GM21447 (cell line): ENCODE data around the gene PHF21B.
"Not testable (repeated sequence)": the region's sequence is repeated elsewhere in the genome, so short reads cannot be mapped to it uniquely, and the experiment has no call there.

Experiments
- ATAC-seq: cut with Tn5 transposase; IDR thresholded peaks from one replicate; pipeline ENCODE4 v1.9.1; 2021; ENCODE audit not compliant: unreplicated experiment

Gene PHF21B

DNA sequence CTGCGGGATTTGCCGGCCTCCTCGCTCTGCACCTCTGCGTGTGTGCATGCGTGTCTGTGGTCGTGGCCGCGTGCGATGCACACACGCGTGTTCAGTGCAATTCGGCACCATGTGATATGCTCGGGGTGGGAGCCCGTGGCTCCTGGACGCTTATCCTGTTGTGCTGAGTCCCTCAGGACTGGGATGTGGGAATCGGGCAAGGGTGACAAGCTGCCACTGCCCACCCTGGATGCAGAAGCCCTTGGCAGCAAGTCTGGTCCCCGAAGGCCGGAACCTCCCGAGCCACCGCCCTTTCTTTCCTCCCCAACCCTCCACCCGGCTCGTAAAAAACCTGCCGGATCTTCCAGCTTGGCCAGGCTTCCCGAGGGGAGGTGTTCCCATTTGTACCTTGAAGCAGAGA is 128.2 kb downstream of the PHF21B start:
- ATAC-seq = no peak

DNA sequence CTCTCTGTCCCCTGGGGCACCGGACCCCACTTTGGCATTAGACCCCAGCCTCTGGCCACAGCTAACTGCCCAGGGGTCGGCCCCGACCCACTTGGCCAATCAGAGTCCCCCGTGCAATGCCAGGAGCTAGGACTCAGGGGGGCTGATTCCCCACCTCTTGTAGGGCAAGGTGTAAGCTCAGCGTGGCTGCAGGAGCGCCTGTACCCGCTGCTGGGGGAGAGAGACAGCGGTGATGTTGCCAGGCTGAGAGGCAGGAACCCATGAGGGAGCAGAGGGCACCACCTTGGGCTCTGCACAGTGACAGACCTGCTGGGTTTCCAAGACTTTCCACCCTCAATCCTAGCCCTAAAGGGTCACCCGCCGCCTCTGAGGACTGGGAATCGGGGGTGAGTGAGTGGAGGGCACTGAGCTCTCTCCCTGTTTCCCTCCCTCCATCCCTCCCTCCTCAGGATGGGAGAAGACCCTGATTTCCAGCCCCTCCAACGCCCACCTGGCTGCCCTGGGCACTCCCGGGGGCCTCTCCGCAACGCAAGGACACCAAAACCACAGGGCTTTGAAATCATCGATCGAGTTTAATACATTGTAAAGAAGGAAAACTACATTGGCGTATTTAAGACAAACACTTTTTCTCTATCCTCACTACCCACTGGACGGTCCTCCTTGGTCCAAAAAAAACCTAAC is 129.1 kb downstream of the PHF21B start:
- no peak for ATAC-seq

DNA sequence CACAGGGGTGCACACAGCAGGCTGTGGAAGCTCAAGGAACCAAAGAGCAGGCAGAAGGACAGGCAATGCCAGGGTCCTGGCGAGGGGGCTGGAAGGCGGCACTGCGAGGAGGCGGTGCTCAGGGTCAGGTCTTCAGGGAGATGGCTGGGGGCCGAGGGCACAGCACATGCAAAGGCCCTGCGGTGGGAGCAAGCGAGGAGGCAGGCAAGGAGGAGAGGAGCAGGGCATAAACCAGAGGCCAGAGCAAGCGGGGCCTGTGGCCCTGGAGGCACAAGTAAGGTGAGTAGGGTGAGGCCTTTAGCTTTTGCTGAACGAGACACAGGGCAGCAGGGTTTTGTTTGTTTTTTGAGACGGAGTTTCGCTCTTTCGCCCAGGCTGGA is 130.5 kb downstream of the PHF21B start:
- no peak for ATAC-seq

DNA sequence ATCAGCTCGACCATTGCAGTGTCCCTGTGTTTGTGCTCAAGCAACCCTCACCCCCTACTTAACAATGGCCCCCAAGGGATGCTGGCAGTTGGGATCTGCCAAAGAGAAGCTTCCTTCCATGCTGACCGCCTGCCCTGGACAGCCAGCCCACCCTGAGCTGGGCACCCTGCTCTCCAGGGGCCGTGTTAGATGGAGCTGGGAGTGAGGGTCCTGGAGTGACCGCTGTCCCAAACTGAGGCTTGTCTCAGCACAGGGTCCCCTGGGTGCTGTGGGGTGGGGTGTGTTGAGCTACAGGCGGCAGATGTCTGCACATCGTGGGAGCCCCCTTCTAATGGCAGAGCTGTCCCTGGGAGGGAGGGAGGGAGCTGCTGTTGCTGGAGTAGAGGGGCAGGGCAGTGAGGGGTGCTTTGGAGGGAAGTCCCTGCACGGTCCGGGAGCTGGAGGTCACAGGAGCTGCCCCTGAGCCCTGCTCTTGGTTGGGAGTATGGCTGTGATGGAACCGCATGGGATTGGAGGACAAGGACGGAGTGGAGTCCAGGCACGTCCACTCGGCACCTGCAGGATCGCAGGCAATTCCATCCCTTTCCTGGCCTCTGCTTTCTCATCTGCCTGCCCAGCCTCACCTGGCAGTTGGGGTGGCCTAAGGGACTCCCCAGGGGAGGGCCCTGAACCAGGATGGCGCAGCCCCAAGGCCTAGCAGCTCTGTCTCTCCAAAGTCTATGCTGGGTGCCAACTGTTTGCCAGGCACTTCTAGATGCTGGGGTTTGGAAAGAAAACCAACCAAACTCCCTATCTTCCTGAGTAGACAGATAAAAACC is 131.1 kb downstream of the PHF21B start:
- no peak for ATAC-seq

DNA sequence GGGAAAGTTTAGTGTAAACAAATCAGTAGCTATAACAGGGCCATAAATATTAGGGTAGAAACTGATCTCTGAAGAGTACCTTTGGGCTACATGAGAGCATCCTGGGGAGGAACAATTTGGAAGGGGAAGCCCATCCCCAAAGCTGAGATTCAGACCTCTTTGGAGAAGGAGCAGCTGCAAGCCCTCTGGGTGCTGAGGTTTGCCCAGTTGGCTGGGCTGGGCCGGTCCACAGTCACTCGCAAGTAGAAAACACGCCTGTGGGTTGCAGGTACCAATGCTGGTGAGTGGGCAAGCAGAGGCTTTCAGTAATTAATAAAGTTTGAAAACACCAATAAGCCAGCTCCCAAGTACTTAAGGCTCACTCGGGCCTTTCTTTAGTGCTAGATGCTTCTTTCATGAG is 132.9 kb downstream of the PHF21B start:
- no peak for ATAC-seq

DNA sequence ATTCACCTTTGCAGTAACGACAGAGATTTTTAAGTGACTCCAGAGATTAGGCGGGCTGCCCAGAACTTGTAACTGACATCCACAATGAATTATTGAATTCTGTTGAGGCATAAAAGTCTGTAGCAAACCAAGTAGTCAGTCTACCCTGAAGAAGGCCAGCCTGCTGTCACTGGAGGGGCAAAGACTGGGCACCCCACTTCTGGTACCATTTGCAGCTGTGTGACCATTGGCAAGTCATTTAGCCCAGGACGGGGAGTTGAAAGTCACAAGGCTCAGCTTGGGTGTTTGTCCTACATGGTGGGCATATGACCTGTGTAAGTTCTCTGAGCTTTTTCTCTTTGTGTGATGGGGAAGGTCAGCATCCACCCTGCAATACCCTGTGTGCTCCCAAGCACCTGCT is 138.0 kb downstream of the PHF21B start:
- ATAC-seq = no peak

DNA sequence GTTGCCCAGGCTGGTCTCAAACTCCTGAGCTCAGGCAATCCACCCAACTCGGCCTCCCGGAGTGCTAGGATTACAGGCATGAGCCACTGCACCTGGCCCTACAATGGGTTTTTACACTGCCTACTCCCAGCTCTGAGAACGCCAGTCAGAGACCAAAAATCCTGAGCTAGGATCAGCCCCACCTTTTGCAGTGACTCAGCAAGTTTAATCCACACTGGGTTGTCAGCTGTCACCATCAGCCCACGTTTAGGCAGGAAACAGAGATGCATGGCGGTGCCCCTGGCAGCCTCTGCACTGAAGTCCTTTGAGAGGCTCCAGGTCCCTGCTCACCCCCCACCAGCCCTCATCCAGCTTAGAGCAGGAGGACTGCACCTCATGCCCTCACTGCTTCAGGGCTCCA is 139.8 kb downstream of the PHF21B start:
- ATAC-seq = no peak

DNA sequence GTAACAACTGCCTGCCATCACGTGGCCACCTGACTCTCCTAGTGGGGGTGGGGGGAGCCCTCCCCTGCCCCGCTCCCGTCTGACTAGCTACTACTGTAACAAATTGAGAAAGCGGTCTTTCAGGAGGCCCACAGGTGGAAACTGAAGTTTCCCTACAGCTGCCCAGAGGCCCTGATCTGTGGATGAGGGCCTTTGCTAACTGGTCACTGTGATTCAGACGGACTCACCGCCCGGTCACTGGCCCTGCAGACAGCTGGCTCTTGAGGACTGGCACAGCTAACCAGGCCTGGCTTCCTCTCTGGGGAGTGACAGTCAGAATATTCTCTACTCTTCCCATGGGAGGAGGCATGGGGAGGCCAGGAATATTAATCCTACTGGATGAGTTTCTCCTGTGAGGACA is 140.6 kb downstream of the PHF21B start:
- no peak for ATAC-seq

DNA sequence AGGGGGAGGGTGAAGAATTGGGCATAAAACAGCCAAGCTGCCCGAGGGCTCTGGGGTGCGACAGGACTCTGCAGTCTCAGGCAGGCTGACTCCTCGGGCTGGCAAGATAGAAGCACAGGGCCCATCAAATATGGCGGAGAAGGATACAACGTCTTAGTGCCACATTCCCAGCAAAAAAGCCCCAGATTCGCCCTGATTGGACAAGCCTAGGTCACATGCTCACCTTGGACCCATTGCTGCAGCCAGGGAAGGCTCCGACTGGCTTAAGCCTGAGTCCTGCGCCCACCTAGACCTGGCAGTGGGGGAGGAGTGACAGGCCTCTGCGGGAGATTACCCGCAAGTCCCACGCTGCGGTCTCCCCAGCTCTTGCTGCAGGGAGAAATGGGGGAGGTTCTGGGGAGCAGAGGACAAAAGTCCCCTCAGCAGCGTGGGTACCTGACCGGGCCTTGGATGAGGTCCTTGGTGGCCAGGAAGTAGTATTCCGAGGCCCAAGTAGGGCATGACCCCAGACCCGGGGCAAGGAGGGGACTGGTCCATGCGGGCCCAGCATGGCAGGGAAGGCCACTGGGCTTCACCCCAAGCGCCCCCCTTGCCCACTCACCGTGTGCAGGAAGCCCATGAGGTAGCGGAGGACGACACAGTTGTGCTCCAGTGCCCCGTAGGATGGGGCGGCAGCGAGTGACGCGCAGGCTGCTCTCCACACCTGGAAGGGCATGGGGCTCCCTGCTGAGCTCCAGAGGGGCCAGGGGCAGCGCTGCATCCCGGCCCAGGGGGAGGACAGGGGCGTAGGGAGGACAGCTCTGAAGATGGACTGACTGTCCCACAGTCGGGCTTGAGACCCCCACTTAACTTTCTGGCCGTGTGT is 144.4 kb downstream of the PHF21B start:
- no peak for ATAC-seq

DNA sequence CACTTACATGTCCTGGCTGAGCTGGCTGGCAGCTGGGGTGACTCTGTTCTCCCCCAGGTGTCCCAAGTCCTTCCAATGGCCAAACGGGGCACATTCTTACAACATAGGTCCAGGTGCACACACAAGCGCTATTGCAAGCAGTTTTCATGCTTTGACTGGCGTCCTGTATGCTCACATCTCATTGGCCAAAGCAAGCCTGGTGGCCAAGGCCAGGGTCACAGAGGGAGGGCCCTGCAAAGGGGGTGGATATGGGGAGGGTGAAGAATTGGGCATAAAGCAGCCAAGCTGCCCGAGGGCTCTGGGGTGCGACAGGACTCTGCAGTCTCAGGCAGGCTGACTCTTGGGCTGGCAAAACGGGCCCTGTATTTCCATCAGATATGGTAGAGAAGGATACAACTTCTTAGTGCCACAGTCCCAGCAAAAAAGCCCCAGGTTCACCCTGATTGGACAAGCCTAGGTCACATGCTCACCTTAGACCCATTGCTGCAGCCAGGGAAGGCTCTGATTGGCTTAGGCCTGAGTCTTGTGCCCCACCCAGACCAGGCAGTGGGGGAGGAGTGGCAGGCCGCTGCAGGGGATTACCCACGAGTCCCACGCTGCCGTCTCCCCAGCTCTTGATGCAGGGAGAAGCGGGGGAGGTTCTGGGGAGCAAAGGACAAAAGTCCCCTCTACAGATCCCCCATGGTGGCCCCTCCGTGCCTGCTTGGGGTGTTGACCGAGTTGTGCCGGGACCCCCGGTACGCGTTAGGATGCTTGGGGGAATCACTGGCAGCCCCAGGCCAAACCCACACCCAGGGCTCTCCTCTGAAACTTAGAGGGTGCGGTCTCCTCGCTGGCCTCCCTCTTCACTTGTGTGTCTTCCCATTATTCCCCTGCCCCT is 146.6 kb downstream of the PHF21B start:
- no peak for ATAC-seq

DNA sequence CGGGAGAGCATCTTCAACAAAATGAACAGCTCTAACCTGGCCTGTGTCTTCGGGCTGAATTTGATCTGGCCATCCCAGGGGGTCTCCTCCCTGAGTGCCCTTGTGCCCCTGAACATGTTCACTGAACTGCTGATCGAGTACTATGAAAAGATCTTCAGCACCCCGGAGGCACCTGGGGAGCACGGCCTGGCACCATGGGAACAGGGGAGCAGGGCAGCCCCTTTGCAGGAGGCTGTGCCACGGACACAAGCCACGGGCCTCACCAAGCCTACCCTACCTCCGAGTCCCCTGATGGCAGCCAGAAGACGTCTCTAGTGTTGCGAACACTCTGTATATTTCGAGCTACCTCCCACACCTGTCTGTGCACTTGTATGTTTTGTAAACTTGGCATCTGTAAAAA is 147.5 kb downstream of the PHF21B start:
- ATAC-seq = no peak

DNA sequence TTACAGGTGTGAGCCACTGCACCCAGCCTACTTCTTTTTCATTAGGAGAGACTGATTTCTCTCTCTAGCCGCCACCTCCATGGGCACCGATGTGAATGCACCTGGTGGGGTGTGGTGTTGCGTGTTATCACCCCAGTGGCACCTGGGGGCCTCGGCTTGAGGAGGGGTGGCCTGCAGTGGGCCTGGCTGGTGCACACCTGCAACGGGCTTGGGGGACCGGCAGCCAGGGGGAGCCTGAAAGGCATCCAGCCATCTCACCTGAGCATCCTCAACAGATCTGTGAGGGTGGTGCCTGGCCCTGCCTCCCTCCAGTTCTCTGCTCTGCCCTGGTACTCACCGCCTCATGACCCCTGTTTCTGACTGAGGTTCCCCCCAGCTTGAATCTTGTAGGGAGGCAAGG is 148.6 kb downstream of the PHF21B start:
- no peak for ATAC-seq

DNA sequence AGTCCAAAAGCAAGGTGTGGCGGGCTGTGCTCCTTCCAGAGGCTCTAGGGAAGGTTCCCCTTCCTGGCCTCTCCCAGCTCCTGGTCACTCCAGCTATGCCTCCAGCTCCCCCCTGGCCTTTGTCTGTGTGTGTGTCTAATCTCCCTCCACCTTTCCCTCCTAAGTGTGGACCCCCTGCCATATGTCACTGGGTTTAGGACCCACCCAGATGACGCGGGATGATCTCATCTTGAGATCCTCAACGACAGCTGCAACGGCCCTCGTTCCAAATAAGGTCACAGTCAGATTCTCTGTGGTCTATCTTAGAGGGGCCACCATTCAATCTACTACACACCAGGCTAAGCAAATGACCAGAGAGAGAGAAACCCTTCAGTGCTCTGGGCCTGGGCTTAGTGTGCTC is 149.5 kb downstream of the PHF21B start:
- no peak for ATAC-seq

DNA sequence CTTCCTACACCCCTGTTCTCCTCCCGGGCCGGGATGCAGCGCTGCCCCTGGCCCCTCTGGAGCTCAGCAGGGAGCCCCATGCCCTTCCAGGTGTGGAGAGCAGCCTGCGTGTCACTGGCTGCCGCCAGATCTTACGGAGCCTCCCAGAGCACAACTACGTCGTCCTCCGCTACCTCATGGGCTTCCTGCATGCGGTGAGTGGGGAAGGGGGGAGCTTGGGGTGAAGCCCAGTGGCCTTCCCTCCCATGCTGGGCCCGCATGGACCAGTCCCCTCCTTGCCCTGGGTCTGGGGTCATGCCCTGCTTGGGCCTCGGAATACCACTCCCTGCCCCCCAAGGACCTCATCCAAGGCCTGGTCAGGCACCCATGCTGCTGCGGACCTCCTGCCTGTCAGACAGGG is 150.2 kb downstream of the PHF21B start:
- no peak for ATAC-seq

DNA sequence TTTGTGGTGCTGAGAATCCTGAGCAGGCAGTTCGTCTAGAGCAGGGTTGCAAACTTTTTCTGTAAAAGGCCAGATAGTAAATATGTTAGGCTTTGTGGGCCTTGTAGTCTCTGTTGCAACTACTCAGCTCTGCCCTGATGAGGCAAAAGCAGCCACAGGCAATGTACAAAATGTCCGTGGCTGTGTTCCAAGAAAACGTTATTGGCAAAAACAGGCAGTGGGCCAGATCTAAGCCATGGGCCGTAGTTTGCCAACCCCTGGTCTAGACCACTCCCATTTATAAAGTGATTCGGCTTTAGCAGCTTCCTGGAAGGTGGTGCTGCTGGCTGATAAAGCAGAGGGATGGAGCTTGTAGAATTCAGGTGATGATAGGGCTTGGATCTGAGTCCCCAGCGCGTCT is 151.0 kb downstream of the PHF21B start:
- ATAC-seq = not testable (repeated sequence)

DNA sequence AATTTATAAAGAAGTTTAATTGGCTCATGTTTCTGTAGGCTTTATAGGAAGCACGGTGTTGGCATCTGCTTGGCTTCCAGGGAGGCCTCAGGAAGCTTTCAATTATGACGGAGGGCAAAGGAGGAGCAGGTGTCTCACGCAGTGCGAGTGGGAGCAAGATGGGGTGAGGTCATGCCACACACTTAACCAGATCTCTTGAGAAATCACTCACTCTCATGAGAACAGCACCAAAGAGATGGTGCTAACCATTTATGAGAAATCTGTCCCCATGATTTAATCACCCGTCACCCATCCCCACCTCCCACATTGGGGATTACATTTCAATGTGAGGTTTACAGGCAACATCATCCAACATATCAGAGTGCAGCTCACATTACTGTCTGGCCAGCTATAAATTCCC is 153.9 kb downstream of the PHF21B start:
- ATAC-seq = no peak

DNA sequence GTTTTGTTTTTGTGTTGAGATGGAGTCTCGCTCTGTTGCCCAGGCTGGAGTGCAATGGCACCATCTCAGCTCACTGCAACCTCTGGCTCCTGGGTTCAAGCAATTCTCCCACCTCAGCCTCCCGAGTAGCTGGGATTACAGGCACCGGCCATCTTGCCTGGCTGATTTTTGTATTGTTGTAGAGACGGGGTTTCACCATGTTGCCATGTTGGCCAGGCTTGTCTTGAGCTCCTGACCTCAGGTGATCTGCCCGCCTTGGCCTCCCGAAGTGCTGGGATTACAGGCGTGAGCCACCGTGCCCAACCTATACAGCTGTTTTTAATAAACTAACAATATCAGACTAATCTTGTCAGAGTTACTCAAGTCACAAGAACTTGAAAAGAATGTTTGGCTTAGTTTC is 155.2 kb downstream of the PHF21B start:
- not testable (repeated sequence) for ATAC-seq

DNA sequence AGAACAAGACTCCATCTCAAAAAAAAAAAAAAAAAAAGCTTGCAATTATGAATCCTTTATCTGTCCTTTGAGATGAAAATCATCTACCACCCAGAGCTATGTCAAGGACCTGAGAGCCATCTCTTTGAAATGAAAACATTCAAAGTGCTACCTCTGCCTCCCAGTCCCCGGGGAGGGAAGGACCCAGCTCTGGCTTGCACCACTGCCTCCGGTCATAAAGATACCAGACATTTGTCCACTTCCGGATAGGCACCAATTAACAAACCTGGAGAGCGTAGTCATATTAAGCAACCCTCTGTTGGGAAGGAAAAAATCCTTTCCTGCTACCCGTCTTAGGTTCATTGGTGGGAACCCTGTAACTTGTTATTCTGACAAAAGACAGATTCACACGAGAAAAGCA is 158.9 kb downstream of the PHF21B start:
- ATAC-seq = no peak

DNA sequence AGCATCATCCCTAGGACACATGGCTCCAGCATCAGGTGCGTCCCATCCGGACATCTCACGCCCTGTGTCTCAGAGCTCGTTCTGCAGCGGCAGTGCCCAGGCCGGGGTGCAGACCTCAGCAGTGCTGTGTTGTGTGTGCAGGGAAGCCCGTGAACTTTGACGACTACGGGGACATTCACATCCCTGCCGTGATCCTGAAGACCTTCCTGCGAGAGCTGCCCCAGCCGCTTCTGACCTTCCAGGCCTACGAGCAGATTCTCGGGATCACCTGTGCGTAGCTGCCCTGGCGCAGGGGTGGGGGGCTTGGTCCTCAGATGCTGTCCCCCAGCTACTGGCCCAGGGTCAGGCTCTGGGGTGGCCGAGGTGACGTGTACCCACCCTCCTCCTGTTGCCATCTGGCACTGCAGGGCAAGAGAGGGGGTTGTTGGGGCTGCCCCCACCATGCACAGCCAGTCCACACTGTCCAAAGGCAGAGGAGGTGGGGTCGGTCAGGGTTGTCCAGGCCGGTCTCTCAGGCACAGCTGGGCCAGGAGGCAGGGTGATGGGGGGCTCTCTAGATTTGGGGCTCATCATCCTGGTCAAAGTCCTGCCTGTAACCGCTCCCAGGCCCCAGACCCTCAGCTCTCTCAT is 160.9 kb downstream of the PHF21B start:
- ATAC-seq = no peak

DNA sequence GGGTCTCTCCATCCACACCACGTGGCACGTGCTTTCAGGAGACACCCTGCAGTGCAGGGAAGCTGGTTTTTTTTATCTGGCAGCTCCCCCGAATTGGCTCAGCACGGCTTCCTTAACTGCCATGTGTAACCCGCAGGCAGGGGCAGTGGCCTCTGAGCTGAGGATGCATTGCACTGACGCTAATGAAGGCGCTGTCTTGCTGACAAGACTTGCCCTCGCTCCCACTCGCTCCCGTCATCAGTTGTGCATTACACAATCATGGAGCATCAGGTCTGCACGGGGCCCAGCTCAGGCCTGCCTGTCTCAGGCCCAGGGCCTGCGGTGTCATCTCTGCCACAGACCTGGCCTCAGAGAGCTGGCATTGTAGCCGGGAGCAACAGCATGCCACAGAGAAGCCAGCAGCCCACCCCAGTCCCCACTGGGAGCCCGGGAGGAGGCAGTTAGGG is 161.5 kb downstream of the PHF21B start:
- no peak for ATAC-seq
